Activated naive CD8-positive, alpha-beta T cell treated with anti-CD3 and anti-CD28 coated beads, Interleukin-2, amount 10 ng/mL, durations not matched to agents 7 days and 5 days (primary cell): Measurements from ENCODE around the gene ETFBKMT. TPM values are rescaled to one million over a fixed set of nuclear protein-coding genes. Genes with fewer than 3 reads are reported as not detected.

ENCODE experiments used
- ATAC-seq: fragments of 150-1000 bp; cut with Tn5 transposase; one replicate; pipeline ENCODE4 v1.10.0; 2021; ENCODE audit warnings: low read depth, moderate library complexity
- POLR2A ChIA-PET: fragments of 350-600 bp; sonication (Branson Sonifier 250); formaldehyde crosslinking; loops from one replicate; lab custom pipeline; 2021; ENCODE audit warnings: antibody characterized with exemption; lab: Charles Lee
- DNase-seq: peaks from one replicate; pipeline ENCODE4 v3.0.0; 2021
- H3K27ac Mint-ChIP-seq: one replicate; pipeline ENCODE4 v1.8.0; 2022; ENCODE audit warnings: mild to moderate bottlenecking, mixed read lengths
- H3K27me3 Mint-ChIP-seq: one replicate; pipeline ENCODE4 v1.8.0; 2022; ENCODE audit warnings: mild to moderate bottlenecking, moderate library complexity, mixed read lengths
- H3K36me3 Mint-ChIP-seq: one replicate; pipeline ENCODE4 v1.8.0; 2021; ENCODE audit warnings: mild to moderate bottlenecking, mixed read lengths
- H3K4me1 Mint-ChIP-seq: one replicate; pipeline ENCODE4 v1.8.0; 2021; ENCODE audit warnings: mixed read lengths
- H3K4me3 Mint-ChIP-seq: one replicate; pipeline ENCODE4 v1.8.0; 2022; ENCODE audit warnings: mild to moderate bottlenecking, moderate library complexity, mixed read lengths
- H3K9me3 Mint-ChIP-seq: one replicate; pipeline ENCODE4 v1.8.0; 2021; ENCODE audit warnings: mixed read lengths
- total RNA-seq, 2 experiments: library from RNA; stranded (reverse); gene quantifications; one replicate each; pipeline ENCODE4 v1.2.3, GENCODE V29; 2021

Gene ETFBKMT
- total RNA-seq, 2 experiments from 2014 or later, result 1.1 to 1.6 TPM

- ATAC-seq (no peak), DNase-seq (no peak)
- Mint-ChIP-seq H3K4me1 (no peaks in the 10 kb centered on the region), H3K9me3 (no peaks in the 10 kb centered on the region), H3K36me3 (no peaks in the 10 kb centered on the region), H3K27me3 (no peaks in the 10 kb centered on the region), H3K4me3 (no peak overlapping the region), H3K27ac (no peak overlapping the region)
- POLR2A ChIA-PET, result no interaction called here
Observed at GRCh38 chr12:31634620-31635019, 24.9 kb upstream of the ETFBKMT start.

DNA sequence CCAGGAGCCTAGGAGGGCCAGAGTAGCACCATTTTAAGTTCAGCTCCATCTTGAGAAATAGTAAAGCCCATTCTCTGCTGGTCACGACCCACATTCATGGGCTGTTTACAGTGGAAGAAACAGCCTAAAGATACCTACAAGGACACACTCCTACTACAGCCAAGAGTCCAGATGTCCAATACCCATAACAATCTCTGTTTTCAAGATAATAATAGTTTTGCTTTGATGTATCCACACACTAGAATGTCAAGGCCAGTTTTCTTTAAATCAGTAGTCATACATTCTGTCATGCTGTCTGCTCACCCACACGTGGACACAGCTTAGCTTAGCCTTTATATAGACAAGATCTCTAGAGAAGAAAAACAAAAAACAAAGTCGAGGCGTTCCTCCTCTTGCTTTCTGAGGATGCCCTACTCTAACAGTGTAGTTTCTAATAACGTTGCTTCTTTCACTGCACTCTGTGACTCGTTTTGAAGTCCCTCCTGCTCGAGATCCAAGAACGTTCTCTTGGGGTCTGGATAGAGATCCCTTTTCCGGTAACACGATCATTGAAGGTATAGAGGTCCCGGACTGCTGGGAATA, 17.9 kb upstream of the ETFBKMT start:
- Mint-ChIP-seq H3K36me3 (no peaks in the 10 kb centered on the region), H3K27ac (no peak overlapping the region), H3K9me3 (no peaks in the 10 kb centered on the region), H3K4me3 (no peak overlapping the region), H3K27me3 (peaks cover 2% of the 10 kb centered on the region), H3K4me1 (no peaks in the 10 kb centered on the region)
- DNase-seq, result no peak
- POLR2A ChIA-PET, result no interaction called here
- no peak for ATAC-seq

DNA sequence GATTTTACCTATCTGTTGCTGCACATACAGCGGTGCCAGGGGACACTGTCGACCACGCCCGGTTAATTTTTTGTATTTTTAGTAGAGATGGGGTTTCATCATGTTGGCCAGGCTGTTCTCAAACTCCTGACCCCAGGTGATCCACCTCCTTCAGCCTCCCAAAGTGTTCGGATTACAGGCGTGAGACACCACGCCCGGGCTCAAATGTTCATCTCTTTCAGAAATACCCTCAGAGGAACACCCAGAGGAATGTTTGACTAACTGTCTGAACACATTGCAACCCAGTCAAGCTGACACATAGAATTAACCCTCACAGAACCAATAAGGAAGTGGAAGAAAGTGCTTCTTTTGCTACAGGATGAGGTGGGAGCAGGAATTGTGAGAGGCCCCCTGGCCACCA, 15.0 kb upstream of the ETFBKMT start:
- no peak for DNase-seq
- H3K36me3 Mint-ChIP-seq, result no peaks in the 10 kb centered on the region
- peaks cover 2% of the 10 kb centered on the region for H3K27me3 Mint-ChIP-seq
- H3K27ac Mint-ChIP-seq, result no peak overlapping the region
- H3K4me1 Mint-ChIP-seq, result no peaks in the 10 kb centered on the region
- POLR2A ChIA-PET, result no interaction called here
- no peak for ATAC-seq
- H3K9me3 Mint-ChIP-seq, result no peaks in the 10 kb centered on the region
- no peak overlapping the region for H3K4me3 Mint-ChIP-seq

DNA sequence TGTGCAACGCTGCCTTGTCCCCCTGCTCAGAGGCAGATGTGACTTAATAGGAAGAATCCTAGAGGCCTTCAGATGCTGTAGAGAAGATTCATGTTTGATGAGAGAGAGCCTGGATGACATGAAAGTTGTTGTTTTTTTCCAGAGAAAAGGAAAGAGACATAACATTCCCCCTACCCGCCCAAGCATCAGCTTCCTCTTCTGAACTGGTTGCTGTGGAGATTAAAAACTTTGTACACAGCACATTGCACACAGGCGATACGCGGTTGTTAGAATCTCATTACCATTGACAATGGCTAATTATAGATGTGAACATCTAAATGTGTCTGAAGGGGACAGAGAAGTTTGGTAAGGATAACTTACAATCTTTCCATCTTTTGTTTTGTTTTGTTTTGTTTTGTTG, 13.6 kb upstream of the ETFBKMT start:
- peaks cover 2% of the 10 kb centered on the region for H3K27me3 Mint-ChIP-seq
- H3K27ac Mint-ChIP-seq, result no peak overlapping the region
- ATAC-seq (no peak), DNase-seq (no peak)
- no peak overlapping the region for H3K4me3 Mint-ChIP-seq
- H3K36me3 Mint-ChIP-seq, result no peaks in the 10 kb centered on the region
- POLR2A ChIA-PET, result interaction anchor here (0.9 kb wide), 1 partner anchor 7 kb away, joined by 3 read pairs; no protein-coding TSS in a partner anchor
- H3K4me1 Mint-ChIP-seq, result no peaks in the 10 kb centered on the region
- H3K9me3 Mint-ChIP-seq, result no peaks in the 10 kb centered on the region

DNA sequence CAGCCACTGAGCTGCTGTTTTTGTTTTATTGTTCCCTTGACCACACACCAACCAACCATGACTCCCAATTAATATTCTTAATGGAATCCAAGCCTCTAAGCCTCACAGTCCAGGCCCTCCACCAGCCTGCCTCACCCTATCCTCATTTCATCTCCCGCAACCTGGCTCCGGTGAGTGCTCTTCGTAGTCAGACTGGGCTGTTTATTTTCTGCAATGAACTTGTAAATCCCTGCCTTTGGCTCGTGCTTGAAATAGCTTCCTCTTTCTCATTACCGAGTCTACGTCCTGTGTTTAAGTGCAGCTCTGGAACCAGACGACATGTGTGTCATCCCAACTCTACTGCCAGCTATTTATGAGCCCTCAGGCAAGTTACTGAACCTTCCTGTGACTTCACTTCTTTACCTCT, 12.4 kb upstream of the ETFBKMT start:
- Mint-ChIP-seq H3K36me3 (no peaks in the 10 kb centered on the region), H3K27me3 (peaks cover 2% of the 10 kb centered on the region), H3K4me3 (no peak overlapping the region), H3K27ac (no peak overlapping the region), H3K4me1 (no peaks in the 10 kb centered on the region), H3K9me3 (no peaks in the 10 kb centered on the region)
- DNase-seq, result no peak
- POLR2A ChIA-PET, result no interaction called here
- no peak for ATAC-seq

GRCh38 chr12:31650918-31651317, 8.6 kb upstream of the ETFBKMT start:
- Mint-ChIP-seq H3K9me3 (no peaks in the 10 kb centered on the region), H3K36me3 (no peaks in the 10 kb centered on the region), H3K27ac (no peak overlapping the region), H3K4me1 (peaks cover 11% of the 10 kb centered on the region), H3K4me3 (no peak overlapping the region), H3K27me3 (no peaks in the 10 kb centered on the region)
- DNase-seq (no peak), ATAC-seq (no peak)
- POLR2A ChIA-PET, result no interaction called here

GRCh38 chr12:31651893-31652521, 7.5 kb upstream of the ETFBKMT start:
- Mint-ChIP-seq H3K4me1 (peaks cover 11% of the 10 kb centered on the region), H3K27ac (peak overlapping the region; percentile 98), H3K36me3 (no peaks in the 10 kb centered on the region), H3K9me3 (no peaks in the 10 kb centered on the region), H3K27me3 (no peaks in the 10 kb centered on the region), H3K4me3 (peak overlapping the region; percentile 73)
- POLR2A ChIA-PET, result interaction anchor here (0.6 to 1.5 kb wide), 2 partner anchors 660 to 1084 kb away, joined by 4 to 10 read pairs; no protein-coding TSS in a partner anchor
- no peak for ATAC-seq
- no peak for DNase-seq

GRCh38 chr12:31655208-31655607, 4.3 kb upstream of the ETFBKMT start:
- Mint-ChIP-seq H3K36me3 (no peaks in the 10 kb centered on the region), H3K4me3 (no peak overlapping the region), H3K27ac (no peak overlapping the region), H3K4me1 (peaks cover 17% of the 10 kb centered on the region), H3K27me3 (no peaks in the 10 kb centered on the region), H3K9me3 (no peaks in the 10 kb centered on the region)
- ATAC-seq (no peak), DNase-seq (no peak)
- POLR2A ChIA-PET, result no interaction called here

GRCh38 chr12:31655792-31656191, 3.7 kb upstream of the ETFBKMT start:
- Mint-ChIP-seq H3K27me3 (no peaks in the 10 kb centered on the region), H3K9me3 (no peaks in the 10 kb centered on the region), H3K36me3 (no peaks in the 10 kb centered on the region), H3K4me1 (peaks cover 17% of the 10 kb centered on the region), H3K4me3 (no peak overlapping the region), H3K27ac (no peak overlapping the region)
- ATAC-seq (no peak), DNase-seq (no peak)
- POLR2A ChIA-PET, result no interaction called here

DNA sequence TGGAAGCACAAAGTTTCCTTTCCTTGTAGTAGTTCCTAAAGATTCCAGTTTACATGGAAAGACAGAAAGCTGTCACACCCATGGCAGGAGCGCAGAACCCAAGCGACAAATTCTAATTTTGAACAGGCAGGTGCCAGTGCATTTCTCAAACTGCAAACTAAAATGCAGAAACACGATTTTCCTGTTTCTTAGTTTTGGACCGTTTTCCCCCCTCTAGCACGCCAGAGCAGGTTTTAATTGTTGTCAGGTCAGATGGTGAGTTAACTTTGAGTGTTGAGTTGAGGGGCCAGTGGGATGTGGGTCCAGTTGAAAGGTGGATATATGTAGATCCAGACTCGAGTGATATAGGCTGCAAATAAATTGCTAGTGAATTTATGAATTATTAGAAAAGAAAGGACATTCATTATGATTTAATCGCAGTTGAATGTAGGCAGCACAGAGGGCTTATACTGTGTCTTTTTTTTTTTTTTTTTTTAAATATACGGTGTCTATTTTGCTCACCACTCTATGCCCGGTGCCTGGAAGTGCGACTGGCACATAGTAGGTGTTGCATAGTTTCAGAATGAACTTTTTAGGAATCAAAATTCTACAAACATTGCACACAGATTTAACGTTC, 909 bp upstream of the ETFBKMT start:
- ATAC-seq, result peak; percentile 7
- peak overlapping the region; percentile 97 for H3K4me3 Mint-ChIP-seq
- no peaks in the 10 kb centered on the region for H3K9me3 Mint-ChIP-seq

GRCh38 chr12:31662176-31662849, 2.8 kb downstream of the ETFBKMT start:
- peaks cover 5% of the 10 kb centered on the region for H3K9me3 Mint-ChIP-seq
- POLR2A ChIA-PET, result interaction anchor here (0.6 kb wide), 2 partner anchors 61 to 84 kb away, joined by 3 read pairs; no protein-coding TSS in a partner anchor
- H3K4me3 Mint-ChIP-seq, result no peak overlapping the region
- no peak overlapping the region for H3K27ac Mint-ChIP-seq
- H3K36me3 Mint-ChIP-seq, result peaks cover 6% of the 10 kb centered on the region
- ATAC-seq (no peak), DNase-seq (no peak)
- peaks cover 9% of the 10 kb centered on the region for H3K4me1 Mint-ChIP-seq
- H3K27me3 Mint-ChIP-seq, result no peaks in the 10 kb centered on the region

More for the DNA sequence above, 909 bp upstream of the ETFBKMT start:
- POLR2A ChIA-PET, result interaction anchor here (0.7 to 1.5 kb wide), 7 partner anchors 65 to 476 kb away, joined by 3 to 15 read pairs (median 4); partner anchors contain the start of genes AMN1 and RESF1
- Mint-ChIP-seq H3K4me1 (peaks cover 9% of the 10 kb centered on the region), H3K27ac (peak overlapping the region; percentile 100), H3K36me3 (peaks cover 5% of the 10 kb centered on the region), H3K27me3 (no peaks in the 10 kb centered on the region)
- DNase-seq, result no peak

- H3K27ac Mint-ChIP-seq, result no peak overlapping the region
- no peak for DNase-seq
- ATAC-seq, result no peak
- no peak overlapping the region for H3K4me3 Mint-ChIP-seq
- H3K36me3 Mint-ChIP-seq, result peaks cover 6% of the 10 kb centered on the region
- peaks cover 5% of the 10 kb centered on the region for H3K4me1 Mint-ChIP-seq
- H3K9me3 Mint-ChIP-seq, result peaks cover 5% of the 10 kb centered on the region
- no peaks in the 10 kb centered on the region for H3K27me3 Mint-ChIP-seq
- POLR2A ChIA-PET, result no interaction called here
Observed at GRCh38 chr12:31663576-31663975, 4.1 kb downstream of the ETFBKMT start.

- H3K27me3 Mint-ChIP-seq, result no peaks in the 10 kb centered on the region
- ATAC-seq (no peak), DNase-seq (no peak)
- H3K36me3 Mint-ChIP-seq, result peaks cover 10% of the 10 kb centered on the region
- H3K4me3 Mint-ChIP-seq, result no peak overlapping the region
- peaks cover 4% of the 10 kb centered on the region for H3K4me1 Mint-ChIP-seq
- POLR2A ChIA-PET, result no interaction called here
- H3K27ac Mint-ChIP-seq, result no peak overlapping the region
- H3K9me3 Mint-ChIP-seq, result peaks cover 9% of the 10 kb centered on the region
Observed at GRCh38 chr12:31664038-31664437, 4.5 kb downstream of the ETFBKMT start.
